PC-3 (cell line): ENCODE results near the gene KBTBD3.

Experiments
- CTCF ChIP-seq: fragments of 300-600 bp; sonication (generic); conservative IDR thresholded peaks from 2 replicates; pipeline ENCODE4 v1.5.1; 2017; ENCODE audit warnings: antibody characterized with exemption, low read depth, mild to moderate bottlenecking, low read length
- EZH2 ChIP-seq: fragments of 300-600 bp; sonication (generic); IDR thresholded peaks from one replicate; pipeline ENCODE4 v1.6.1; 2017; ENCODE audit warnings: antibody characterized with exemption, mild to moderate bottlenecking, low read length; ENCODE audit not compliant: unreplicated experiment

GRCh38 chr11:106076171-106076918, 802 bp downstream of the KBTBD3 start:
- TF ChIP-seq CTCF (no peak), EZH2 (no peak)
